NT2/D1 (cell line): ENCODE data around the gene PIK3CB.

Source experiments
- DNase-seq: peaks from one replicate; pipeline ENCODE4 v3.0.0-alpha.2; 2011; ENCODE audit warnings: low read depth, low spot score
- H3K27me3 ChIP-seq: 2 replicates; pipeline ENCODE4 v1.6.0; 2011; ENCODE audit warnings: mild to moderate bottlenecking; ENCODE audit not compliant: insufficient read length, insufficient read depth
- H3K36me3 ChIP-seq: 2 replicates; pipeline ENCODE4 v1.6.1; 2011; ENCODE audit warnings: mild to moderate bottlenecking, low read length, mixed read lengths; ENCODE audit not compliant: insufficient read depth, insufficient read length
- H3K4me1 ChIP-seq: 2 replicates; pipeline ENCODE4 v1.5.1; 2011; ENCODE audit not compliant: insufficient read depth, insufficient read length
- H3K4me3 ChIP-seq: 2 replicates; pipeline ENCODE4 v1.5.1; 2011; ENCODE audit warnings: low read depth; ENCODE audit not compliant: insufficient read length
- H3K9ac ChIP-seq: 2 replicates; pipeline ENCODE4 v1.6.0; 2011; ENCODE audit warnings: low read depth; ENCODE audit not compliant: insufficient read length
- H3K9me3 ChIP-seq: 2 replicates; pipeline ENCODE4 v1.5.1; 2011; ENCODE audit warnings: mild to moderate bottlenecking, low read length; ENCODE audit not compliant: insufficient read depth
- SUZ12 ChIP-seq: IDR thresholded peaks from 2 replicates; pipeline ENCODE4 v1.6.1; 2011; ENCODE audit not compliant: insufficient read length, insufficient read depth; ENCODE audit errors: extremely low read depth
- YY1 ChIP-seq: IDR thresholded peaks from 2 replicates; pipeline ENCODE4 v1.6.1; 2011; ENCODE audit not compliant: insufficient read length, insufficient read depth
- ZNF274 ChIP-seq: IDR thresholded peaks from 2 replicates; pipeline ENCODE4 v1.6.1; 2011; ENCODE audit warnings: mild to moderate bottlenecking, low read depth, low read length

The PIK3CB gene

GRCh38 chr3:138782755-138783154 lies 52.0 kb downstream of the PIK3CB start:
- H3K27me3 ChIP-seq = no peaks in the 10 kb centered on the region
- TF ChIP-seq YY1 = no peak
- no peak for TF ChIP-seq SUZ12
- no peak for TF ChIP-seq ZNF274
- DNase-seq = no peak
- no peaks in the 10 kb centered on the region for H3K4me1 ChIP-seq
- H3K36me3 ChIP-seq = peaks cover 9% of the 10 kb centered on the region
- no peak overlapping the region for H3K9ac ChIP-seq
- peaks cover 14% of the 10 kb centered on the region; the same call in 1 of the 2 replicates for H3K9me3 ChIP-seq
- H3K4me3 ChIP-seq = no peak overlapping the region

- TF ChIP-seq ZNF274 (no peak), SUZ12 (no peak), YY1 (no peak)
- H3K9ac ChIP-seq = no peak overlapping the region
- DNase-seq = no peak
- peaks cover 9% of the 10 kb centered on the region for H3K36me3 ChIP-seq
- H3K9me3 ChIP-seq = peaks cover 14% of the 10 kb centered on the region; the same call in 1 of the 2 replicates
- H3K4me3 ChIP-seq = no peak overlapping the region
- H3K4me1 ChIP-seq = no peaks in the 10 kb centered on the region
- H3K27me3 ChIP-seq = no peaks in the 10 kb centered on the region
Observed at GRCh38 chr3:138781012-138781470, 53.7 kb downstream of the PIK3CB start.

DNA sequence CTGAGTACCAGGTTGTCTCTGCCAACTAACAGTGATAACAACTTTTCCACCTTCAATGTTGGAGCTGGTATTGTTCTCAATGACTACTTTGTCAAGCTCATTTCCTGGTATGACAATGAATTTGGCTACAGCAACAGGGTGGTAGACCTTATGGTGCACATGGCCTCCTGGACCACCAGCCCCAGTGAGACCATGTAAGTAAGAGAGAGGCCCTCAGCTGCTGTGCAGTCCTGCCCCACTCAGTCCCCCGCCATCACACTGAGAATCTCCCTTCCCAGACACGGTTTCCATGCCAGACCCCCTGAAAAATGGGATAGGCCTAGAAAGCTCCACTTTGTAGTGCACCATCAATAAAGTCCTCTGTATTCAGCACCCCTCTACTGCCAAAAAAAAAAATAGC lies 56.1 kb downstream of the PIK3CB start:
- TF ChIP-seq SUZ12 (no peak), ZNF274 (no peak), YY1 (no peak)

GRCh38 chr3:138776961-138777360 lies 57.8 kb downstream of the PIK3CB start:
- Histone ChIP-seq H3K4me1 (no peaks in the 10 kb centered on the region), H3K36me3 (peaks cover 12% of the 10 kb centered on the region), H3K27me3 (no peaks in the 10 kb centered on the region), H3K4me3 (no peak overlapping the region), H3K9me3 (no peaks in the 10 kb centered on the region), H3K9ac (no peak overlapping the region)
- no peak for DNase-seq
- no peak for TF ChIP-seq YY1
- TF ChIP-seq ZNF274 = no peak
- TF ChIP-seq SUZ12 = no peak

More for the DNA sequence above, 56.1 kb downstream of the PIK3CB start:
- no peak overlapping the region for H3K4me3 ChIP-seq
- no peaks in the 10 kb centered on the region for H3K9me3 ChIP-seq
- peaks cover 13% of the 10 kb centered on the region for H3K36me3 ChIP-seq
- no peaks in the 10 kb centered on the region for H3K4me1 ChIP-seq
- DNase-seq = no peak
- no peak overlapping the region for H3K9ac ChIP-seq
- H3K27me3 ChIP-seq = no peaks in the 10 kb centered on the region

- H3K9me3 ChIP-seq = peaks cover 1% of the 10 kb centered on the region; the same call in 1 of the 2 replicates
- no peaks in the 10 kb centered on the region for H3K27me3 ChIP-seq
- TF ChIP-seq SUZ12 (no peak), ZNF274 (no peak), YY1 (no peak)
- H3K4me1 ChIP-seq = no peaks in the 10 kb centered on the region
- no peak overlapping the region for H3K9ac ChIP-seq
- no peak overlapping the region for H3K4me3 ChIP-seq
- no peak for DNase-seq
- peaks cover 12% of the 10 kb centered on the region for H3K36me3 ChIP-seq
Observed at GRCh38 chr3:138775254-138775595, 59.5 kb downstream of the PIK3CB start.

- no peaks in the 10 kb centered on the region for H3K27me3 ChIP-seq
- no peaks in the 10 kb centered on the region for H3K4me1 ChIP-seq
- H3K36me3 ChIP-seq = peaks cover 12% of the 10 kb centered on the region
- H3K4me3 ChIP-seq = no peak overlapping the region
- no peak for TF ChIP-seq ZNF274
- TF ChIP-seq YY1 = no peak
- no peak for TF ChIP-seq SUZ12
- H3K9me3 ChIP-seq = peaks cover 7% of the 10 kb centered on the region
- H3K9ac ChIP-seq = no peak overlapping the region
- no peak for DNase-seq
Observed at GRCh38 chr3:138774529-138775253, 60.0 kb downstream of the PIK3CB start.

GRCh38 chr3:138771585-138771984 lies 63.1 kb downstream of the PIK3CB start:
- Histone ChIP-seq H3K4me1 (no peaks in the 10 kb centered on the region), H3K27me3 (no peaks in the 10 kb centered on the region), H3K9ac (no peak overlapping the region), H3K4me3 (no peak overlapping the region), H3K36me3 (peaks cover 30% of the 10 kb centered on the region), H3K9me3 (peaks cover 37% of the 10 kb centered on the region)
- TF ChIP-seq YY1 = no peak
- no peak for TF ChIP-seq SUZ12
- TF ChIP-seq ZNF274 = no peak
- DNase-seq = no peak
